Osteoblast (primary cell): ENCODE results near the gene RARG. TPM values are rescaled to one million over a fixed set of nuclear protein-coding genes. Genes with fewer than 3 reads are reported as not detected.

Experiments
- DNase-seq: peaks from one replicate; pipeline ENCODE4 v3.0.0; 2011; ENCODE audit warnings: low spot score, mixed read lengths; ENCODE audit not compliant: insufficient read length; ENCODE audit errors: missing footprints
- H2AFZ ChIP-seq: 2 replicates; pipeline ENCODE4 v1.6.0; 2011; ENCODE audit warnings: mild to moderate bottlenecking, low read length
- H3K27ac ChIP-seq: 2 replicates; pipeline ENCODE4 v1.5.1; 2011; ENCODE audit warnings: mild to moderate bottlenecking, low read depth, low read length, moderate library complexity
- H3K27me3 ChIP-seq: 2 replicates; pipeline ENCODE4 v1.6.0; 2012; ENCODE audit warnings: mild to moderate bottlenecking, control low read depth, inconsistent platforms, low read length, moderate library complexity; ENCODE audit not compliant: insufficient read depth
- H3K36me3 ChIP-seq: 2 replicates; pipeline ENCODE4 v1.5.1; 2011; ENCODE audit warnings: mild to moderate bottlenecking, low read length, control low read depth, moderate library complexity; ENCODE audit not compliant: insufficient read depth
- H3K4me1 ChIP-seq: 2 replicates; pipeline ENCODE4 v1.5.1; 2011; ENCODE audit warnings: mild to moderate bottlenecking, low read length, control low read depth, moderate library complexity; ENCODE audit not compliant: insufficient read depth
- H3K4me2 ChIP-seq: 2 replicates; pipeline ENCODE4 v1.6.0; 2011; ENCODE audit warnings: mild to moderate bottlenecking, low read length; ENCODE audit not compliant: insufficient read depth
- H3K4me3 ChIP-seq: fragments of 200-600 bp; sonication (generic); 3 replicates; pipeline ENCODE4 v1.5.1; 2012; ENCODE audit warnings: mild to moderate bottlenecking, low read length, inconsistent platforms; ENCODE audit not compliant: insufficient read depth
- H3K79me2 ChIP-seq: 2 replicates; pipeline ENCODE4 v1.6.0; 2012; ENCODE audit warnings: mild to moderate bottlenecking, low read length, control low read depth, inconsistent platforms; ENCODE audit not compliant: insufficient read depth
- H3K9me3 ChIP-seq: 2 replicates; pipeline ENCODE4 v1.5.1; 2011; ENCODE audit warnings: low read depth, low read length, control low read depth
- H4K20me1 ChIP-seq: 2 replicates; pipeline ENCODE4 v1.6.0; 2012; ENCODE audit warnings: mild to moderate bottlenecking, low read length, control low read depth; ENCODE audit not compliant: insufficient read depth
- CTCF ChIP-seq: IDR thresholded peaks from 2 replicates; pipeline ENCODE4 v1.5.1; 2011; ENCODE audit warnings: mild to moderate bottlenecking, low read depth, low read length, moderate library complexity; ENCODE audit errors: extremely low read depth
- total RNA-seq: library from RNA; depleted of rRNA; stranded (reverse); fragments of >200 nt; gene quantifications from 2 replicates; pipeline ENCODE4 v1.2.3, GENCODE V29; 2012

Gene RARG
- total RNA-seq, 1 donor, result 49.9 TPM

- TF ChIP-seq CTCF, result no peak
- Histone ChIP-seq H3K4me3 (no peak overlapping the region), H4K20me1 (no peaks in the 10 kb centered on the region), H3K27ac (no peak overlapping the region), H3K79me2 (peaks cover 9% of the 10 kb centered on the region), H3K9me3 (no peaks in the 10 kb centered on the region), H3K27me3 (no peaks in the 10 kb centered on the region), H3K4me2 (no peak overlapping the region), H3K4me1 (peaks cover 41% of the 10 kb centered on the region), H2AFZ (no peak overlapping the region), H3K36me3 (no peaks in the 10 kb centered on the region)
- DNase-seq, result peak; percentile 19
Observed at GRCh38 chr12:53227341-53227740, 4.7 kb downstream of the RARG start.

GRCh38 chr12:53226815-53227214, 5.2 kb downstream of the RARG start:
- H3K79me2 ChIP-seq, result peaks cover 9% of the 10 kb centered on the region

GRCh38 chr12:53225635-53226424, 6.2 kb downstream of the RARG start:
- peaks cover 40% of the 10 kb centered on the region for H3K4me1 ChIP-seq
- H3K27ac ChIP-seq, result no peak overlapping the region

More at GRCh38 chr12:53226815-53227214, 5.2 kb downstream of the RARG start:
- H3K4me1 ChIP-seq, result peaks cover 46% of the 10 kb centered on the region
- no peaks in the 10 kb centered on the region for H3K9me3 ChIP-seq
- no peak overlapping the region for H3K4me3 ChIP-seq
- DNase-seq, result no peak
- H2AFZ ChIP-seq, result no peak overlapping the region
- no peak for TF ChIP-seq CTCF
- no peaks in the 10 kb centered on the region for H3K27me3 ChIP-seq
- H3K4me2 ChIP-seq, result no peak overlapping the region
- H4K20me1 ChIP-seq, result no peaks in the 10 kb centered on the region
- no peaks in the 10 kb centered on the region for H3K36me3 ChIP-seq
- H3K27ac ChIP-seq, result no peak overlapping the region

More at GRCh38 chr12:53225635-53226424, 6.2 kb downstream of the RARG start:
- Histone ChIP-seq H3K4me3 (no peak overlapping the region), H3K9me3 (no peaks in the 10 kb centered on the region), H2AFZ (no peak overlapping the region), H3K27me3 (no peaks in the 10 kb centered on the region), H3K79me2 (peaks cover 3% of the 10 kb centered on the region), H4K20me1 (no peaks in the 10 kb centered on the region), H3K4me2 (no peak overlapping the region), H3K36me3 (no peaks in the 10 kb centered on the region)
- peak; percentile 84 for DNase-seq
- TF ChIP-seq CTCF, result no peak
